ENCODE results near the gene DYNC1H1.

GRCh38 chr14:101959277-101959676, 5.1 kb upstream of the DYNC1H1 start:
- TF ChIP-seq, protein P1, sequence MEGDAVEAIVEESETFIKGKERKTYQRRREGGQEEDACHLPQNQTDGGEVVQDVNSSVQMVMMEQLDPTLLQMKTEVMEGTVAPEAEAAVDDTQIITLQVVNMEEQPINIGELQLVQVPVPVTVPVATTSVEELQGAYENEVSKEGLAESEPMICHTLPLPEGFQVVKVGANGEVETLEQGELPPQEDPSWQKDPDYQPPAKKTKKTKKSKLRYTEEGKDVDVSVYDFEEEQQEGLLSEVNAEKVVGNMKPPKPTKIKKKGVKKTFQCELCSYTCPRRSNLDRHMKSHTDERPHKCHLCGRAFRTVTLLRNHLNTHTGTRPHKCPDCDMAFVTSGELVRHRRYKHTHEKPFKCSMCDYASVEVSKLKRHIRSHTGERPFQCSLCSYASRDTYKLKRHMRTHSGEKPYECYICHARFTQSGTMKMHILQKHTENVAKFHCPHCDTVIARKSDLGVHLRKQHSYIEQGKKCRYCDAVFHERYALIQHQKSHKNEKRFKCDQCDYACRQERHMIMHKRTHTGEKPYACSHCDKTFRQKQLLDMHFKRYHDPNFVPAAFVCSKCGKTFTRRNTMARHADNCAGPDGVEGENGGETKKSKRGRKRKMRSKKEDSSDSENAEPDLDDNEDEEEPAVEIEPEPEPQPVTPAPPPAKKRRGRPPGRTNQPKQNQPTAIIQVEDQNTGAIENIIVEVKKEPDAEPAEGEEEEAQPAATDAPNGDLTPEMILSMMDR (IDR thresholded peaks at IDR 0.05; ENCODE audit: poor library complexity), result no peak
- TF ChIP-seq EZH2phosphoT487 (IDR thresholded peaks at IDR 0.05; ENCODE audit: low read depth, severe bottlenecking, unreplicated experiment), result no peak
- TF ChIP-seq EZH2 (IDR thresholded peaks at IDR 0.05; ENCODE audit: borderline replicate concordance), result no peak

Measured in hepatocyte (in vitro differentiated cells).